A549 (cell line): ENCODE data around the gene NUP42. TPM values are rescaled to one million over a fixed set of nuclear protein-coding genes. Genes with fewer than 3 reads are reported as not detected.
A peak's percentile ranks its signal among the peaks of the same experiment; 100 is the strongest.

Source experiments
- ATAC-seq, 2 experiments: fragments of 200-7000 bp in 1 of 2; fragments of >200 bp in 1 of 2; cut with Nextera tagmentation in 1 of 2; cut with Tn5 transposase in 1 of 2; 3 replicates each; pipeline versions ENCODE4 v1.8.0 to v1.9.1; 2018 to 2020; ENCODE audit warnings: mild to moderate bottlenecking in 1 of 2, moderate library complexity in 1 of 2
- CTCF ChIA-PET: fragments of 300-600 bp; sonication (Branson Sonifier 250); formaldehyde crosslinking; extraction: SDS; loops from one replicate; lab custom pipeline; 2021; ENCODE audit warnings: antibody characterized with exemption, inconsistent platforms; lab: Yijun Ruan, JAX
- POLR2A ChIA-PET: fragments of 350-600 bp; formaldehyde crosslinking; extraction: SDS; loops from one replicate; lab custom pipeline; 2021; ENCODE audit warnings: antibody characterized with exemption, inconsistent platforms; lab: Yijun Ruan, JAX
- DNase-seq, 2 experiments: peaks; one replicate each; pipeline versions ENCODE4 v3.0.0 to v3.0.0-alpha.2; 2011 to 2016; ENCODE audit warnings: low read depth in 1 of 2, low spot score in 1 of 2
- FAIRE-seq: peaks from 2 replicates; lab custom pipeline; 2011; peaks lifted over from hg19 to GRCh38; lab: Jason Lieb, UNC
- H3K27ac ChIP-seq, 2 experiments: fragments of >200 bp; sonication (Bioruptor Twin); formaldehyde crosslinking; 3 replicates each; pipeline ENCODE4 v1.5.1; 2016 to 2017
- H3K4me1 ChIP-seq: fragments of >200 bp; sonication (Bioruptor Twin); formaldehyde crosslinking; 3 replicates; pipeline ENCODE4 v1.6.1; 2016
- H3K4me2 ChIP-seq: fragments of >200 bp; sonication (Bioruptor Twin); formaldehyde crosslinking; 3 replicates; pipeline ENCODE4 v1.6.1; 2016
- H3K4me3 ChIP-seq: fragments of >200 bp; sonication (Bioruptor Twin); formaldehyde crosslinking; 3 replicates; pipeline ENCODE4 v1.5.1; 2016
- H3K9me3 ChIP-seq: fragments of >200 bp; sonication (Bioruptor Twin); formaldehyde crosslinking; 3 replicates; pipeline ENCODE4 v1.6.1; 2016
- CBX8 ChIP-seq: fragments of 200-600 bp; sonication (generic); IDR thresholded peaks from 2 replicates; pipeline ENCODE4 v1.6.1; 2016
- CHD2 ChIP-seq: fragments of 150-350 bp; IDR thresholded peaks from 2 replicates; pipeline ENCODE4 v1.6.1; 2014; ENCODE audit warnings: low read length; ENCODE audit not compliant: partially characterized antibody
- CHD4 ChIP-seq: fragments of 200-600 bp; sonication (generic); IDR thresholded peaks from 2 replicates; pipeline ENCODE4 v1.6.1; 2016; ENCODE audit warnings: antibody characterized with exemption, mild to moderate bottlenecking, borderline replicate concordance
- FOSL2 ChIP-seq, 2 experiments: fragments of 450-650 bp in 1 of 2; fragments of >200 bp in 1 of 2; sonication (Bioruptor Twin) in 1 of 2; formaldehyde crosslinking; IDR thresholded peaks; 2 replicates each; pipeline versions ENCODE4 v1.5.0 to v1.6.1; 2016 to 2020; ENCODE audit warnings: mild to moderate bottlenecking in 1 of 2, moderate library complexity in 1 of 2
- HOXA7 ChIP-seq: fragments of 250-450 bp; sonication (Bioruptor Pico); IDR thresholded peaks from 2 replicates; pipeline ENCODE4 v1.5.0; 2020; ENCODE audit warnings: mild to moderate bottlenecking, moderate library complexity
- HOXB13 ChIP-seq: fragments of 250-450 bp; sonication (Bioruptor Pico); IDR thresholded peaks from 2 replicates; pipeline ENCODE4 v1.5.0; 2020; ENCODE audit warnings: low read depth, mild to moderate bottlenecking, moderate library complexity
- JUNB ChIP-seq: fragments of >200 bp; sonication (Bioruptor Twin); formaldehyde crosslinking; IDR thresholded peaks from 2 replicates; pipeline ENCODE4 v1.6.1; 2016
- MAFK ChIP-seq: fragments of 450-650 bp; IDR thresholded peaks from 2 replicates; pipeline ENCODE4 v1.6.1; 2014; ENCODE audit not compliant: partially characterized antibody
- NFE2L2 ChIP-seq: fragments of 150-350 bp; conservative IDR thresholded peaks from 2 replicates; pipeline ENCODE4 v1.6.1; 2014; ENCODE audit warnings: low read length
- NR3C1 ChIP-seq: fragments of >200 bp; sonication (Bioruptor Twin); formaldehyde crosslinking; IDR thresholded peaks from 3 replicates; pipeline ENCODE4 v1.6.1; 2017
- PHF8 ChIP-seq: fragments of 200-600 bp; sonication (generic); IDR thresholded peaks from 2 replicates; pipeline ENCODE4 v1.6.1; 2016; ENCODE audit warnings: low read depth, mild to moderate bottlenecking, antibody characterized with exemption, moderate library complexity, borderline replicate concordance
- POLR2A ChIP-seq: IDR thresholded peaks from 2 replicates; pipeline ENCODE4 v1.6.1; 2012; ENCODE audit warnings: mild to moderate bottlenecking, low read length
- RCOR1 ChIP-seq: fragments of 150-350 bp; IDR thresholded peaks from 2 replicates; pipeline ENCODE4 v1.6.1; 2014; ENCODE audit warnings: antibody characterized with exemption, low read length, low read depth
- RNF2 ChIP-seq: fragments of 200-600 bp; sonication (generic); IDR thresholded peaks from 2 replicates; pipeline ENCODE4 v1.6.1; 2016; ENCODE audit warnings: low read depth, mild to moderate bottlenecking, antibody characterized with exemption, moderate library complexity, borderline replicate concordance
- SMC3 ChIP-seq: fragments of >200 bp; sonication (Bioruptor Twin); formaldehyde crosslinking; IDR thresholded peaks from 3 replicates; pipeline ENCODE4 v1.6.1; 2018; ENCODE audit warnings: inconsistent platforms
- SREBF2 ChIP-seq: fragments of 450-650 bp; IDR thresholded peaks from 2 replicates; pipeline ENCODE4 v1.6.1; 2014; ENCODE audit warnings: mild to moderate bottlenecking, moderate library complexity
- TFCP2L1 ChIP-seq: fragments of 250-450 bp; sonication (Bioruptor Pico); IDR thresholded peaks from 2 replicates; pipeline ENCODE4 v1.5.0; 2021; ENCODE audit warnings: mild to moderate bottlenecking
- TP53 ChIP-seq: fragments of 250-450 bp; sonication (Bioruptor Pico); IDR thresholded peaks from 2 replicates; pipeline ENCODE4 v1.5.0; 2021; ENCODE audit warnings: mild to moderate bottlenecking, moderate library complexity
- ZC3H11A ChIP-seq: fragments of 450-650 bp; IDR thresholded peaks from 2 replicates; pipeline ENCODE4 v1.6.1; 2014; ENCODE audit warnings: antibody characterized with exemption, mild to moderate bottlenecking
- ZFP36 ChIP-seq: fragments of 450-650 bp; IDR thresholded peaks from 2 replicates; pipeline ENCODE4 v1.6.1; 2014; ENCODE audit warnings: borderline replicate concordance; ENCODE audit not compliant: partially characterized antibody
- ZSCAN20 ChIP-seq: fragments of 250-450 bp; sonication (Bioruptor Pico); IDR thresholded peaks from 2 replicates; pipeline ENCODE4 v1.8.0; 2022; ENCODE audit warnings: mild to moderate bottlenecking, moderate library complexity
- WGBS: methylation state at CpG from one replicate; pipeline ENCODE4 v1.1.6; 2017; ENCODE audit errors: missing lambda C conversion rate; 5-methylcytosine and 5-hydroxymethylcytosine counted together
- polyA plus RNA-seq, 4 experiments: library from polyadenylated mRNA; depleted of rRNA in 3 of 4; stranded (reverse); fragments of >200 nt; fragmentation: RNase III in 1 of 4; extraction: RNeasy Plus Mini Kit Qiagen cat#74134 plus additional on column Dnase treatment in 1 of 4; gene quantifications; 2 replicates in 3 of 4; 3 replicates in 1 of 4; pipeline ENCODE4 v1.2.3, GENCODE V29; 2011 to 2017
- TF ChIP-seq, protein P1 (sequence below): IDR thresholded peaks from 2 replicates; pipeline ENCODE4 v1.6.1; 2012
- TF ChIP-seq, protein P2 (sequence below): IDR thresholded peaks from 2 replicates; pipeline ENCODE4 v1.6.1; 2012
- TF ChIP-seq, protein P3 (sequence below): fragments of >200 bp; sonication (Bioruptor Twin); formaldehyde crosslinking; IDR thresholded peaks from 3 replicates; pipeline ENCODE4 v1.5.1; 2016
- TF ChIP-seq, protein P4 (sequence below): fragments of >200 bp; sonication (Bioruptor Twin); formaldehyde crosslinking; IDR thresholded peaks from 3 replicates; pipeline ENCODE4 v1.6.1; 2016
- TF ChIP-seq, protein P5 (sequence below): fragments of 450-650 bp; IDR thresholded peaks from 2 replicates; pipeline ENCODE4 v1.6.1; 2014; ENCODE audit warnings: antibody characterized with exemption

NUP42 gene
- polyA plus RNA-seq, 2 of the 4 experiments (the other 2 are of a cell fraction): 26.5 to 27.7 TPM

DNA sequence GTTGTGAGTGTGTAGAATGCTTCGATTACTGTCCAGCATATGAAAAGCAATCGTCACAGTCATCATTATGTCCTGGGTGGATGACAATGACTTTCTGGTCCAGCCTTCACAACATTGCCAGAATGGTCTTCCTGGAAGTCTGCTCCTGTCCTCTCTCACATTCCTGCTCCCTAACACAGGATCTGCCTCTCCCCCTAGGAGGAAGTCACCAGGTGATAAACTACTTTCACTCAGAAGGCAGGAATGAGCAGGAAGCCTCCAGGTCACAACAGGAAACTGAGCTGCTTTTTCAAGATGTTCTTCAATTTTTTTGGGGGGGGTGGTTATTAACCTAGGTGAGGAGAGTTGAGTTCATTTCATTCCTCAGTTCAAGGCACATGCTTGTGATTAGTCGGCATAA is 51.1 kb downstream of the NUP42 start:
- no peak for DNase-seq
- H3K9me3 ChIP-seq: peaks cover 4% of the 10 kb centered on the region; the same call in 1 of the 3 replicates
- H3K4me2 ChIP-seq: no peak overlapping the region
- CTCF ChIA-PET: no interaction called here
- POLR2A ChIA-PET: no interaction called here
- 52% methylated on average over 3 of the region's 3 CpGs for WGBS
- ATAC-seq: no peak; a peak in 1 of 6 replicates
- H3K27ac ChIP-seq: no peak overlapping the region
- TF ChIP-seq JUNB: no peak
- TF ChIP-seq HOXA7 (CRISPR knock-in tag): no peak
- TF ChIP-seq NR3C1: no peak
- TF ChIP-seq, protein P1, sequence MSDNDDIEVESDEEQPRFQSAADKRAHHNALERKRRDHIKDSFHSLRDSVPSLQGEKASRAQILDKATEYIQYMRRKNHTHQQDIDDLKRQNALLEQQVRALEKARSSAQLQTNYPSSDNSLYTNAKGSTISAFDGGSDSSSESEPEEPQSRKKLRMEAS: no peak
- TF ChIP-seq, protein P2, sequence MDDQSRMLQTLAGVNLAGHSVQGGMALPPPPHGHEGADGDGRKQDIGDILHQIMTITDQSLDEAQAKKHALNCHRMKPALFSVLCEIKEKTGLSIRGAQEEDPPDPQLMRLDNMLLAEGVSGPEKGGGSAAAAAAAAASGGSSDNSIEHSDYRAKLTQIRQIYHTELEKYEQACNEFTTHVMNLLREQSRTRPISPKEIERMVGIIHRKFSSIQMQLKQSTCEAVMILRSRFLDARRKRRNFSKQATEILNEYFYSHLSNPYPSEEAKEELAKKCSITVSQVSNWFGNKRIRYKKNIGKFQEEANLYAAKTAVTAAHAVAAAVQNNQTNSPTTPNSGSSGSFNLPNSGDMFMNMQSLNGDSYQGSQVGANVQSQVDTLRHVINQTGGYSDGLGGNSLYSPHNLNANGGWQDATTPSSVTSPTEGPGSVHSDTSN: no peak
- no peak for TF ChIP-seq CBX8
- no peak for TF ChIP-seq MAFK
- no peak for TF ChIP-seq SMC3
- no peak for TF ChIP-seq PHF8
- TF ChIP-seq, all 56 proteins: peak for 0
- no peaks in the 10 kb centered on the region for H3K4me1 ChIP-seq
- H3K4me3 ChIP-seq: no peak overlapping the region
- no peak for FAIRE-seq

DNA sequence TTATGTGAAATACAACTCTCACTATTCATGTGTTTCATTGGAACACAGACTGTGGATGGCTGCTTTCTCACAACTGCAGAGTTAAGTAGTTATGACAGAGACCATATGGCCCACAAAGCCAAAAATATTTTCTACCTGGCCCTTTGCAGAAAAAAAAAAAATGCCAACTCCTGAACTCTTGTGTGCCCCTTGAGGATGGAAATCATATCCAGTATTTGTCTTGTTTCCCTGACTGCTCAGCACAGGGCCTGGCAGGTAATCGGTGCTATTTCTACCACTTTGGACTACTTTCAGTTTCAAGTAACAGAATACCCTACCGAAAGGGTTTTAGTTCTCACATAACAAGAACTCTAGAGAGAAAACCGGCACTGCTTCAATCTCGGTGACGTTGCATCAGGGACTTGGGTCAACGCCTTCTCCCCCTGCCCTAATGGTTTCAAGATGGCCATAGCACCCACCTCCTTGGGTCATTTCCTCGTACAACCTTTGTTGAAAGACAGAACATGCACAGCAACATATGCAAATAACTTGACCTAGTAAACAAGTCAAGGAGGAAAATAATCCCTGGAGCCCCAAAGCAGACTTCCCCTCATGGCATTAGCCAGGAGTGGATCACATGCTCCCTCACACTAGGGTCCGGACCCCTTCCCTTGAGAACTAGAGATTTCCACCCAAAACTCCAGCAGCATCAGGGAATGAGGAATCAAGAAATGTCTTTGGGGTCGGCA is 52.9 kb downstream of the NUP42 start:
- H3K4me3 ChIP-seq: no peak overlapping the region
- POLR2A ChIA-PET: no interaction called here
- DNase-seq (no peak), FAIRE-seq (no peak), ATAC-seq (0 out of 6 replicates have a peak, but pooled peaks of 1 of the 2 experiments have one; percentile 14)
- TF ChIP-seq ZC3H11A (no peak), NFE2L2 (no peak), RCOR1 (no peak), FOSL2 (IDR thresholded peaks at IDR 0.05) (no peak), FOSL2 (CRISPR knock-in tag; IDR thresholded peaks at IDR 0.05) (no peak), TFCP2L1 (CRISPR knock-in tag) (no peak)
- TF ChIP-seq, protein P3, sequence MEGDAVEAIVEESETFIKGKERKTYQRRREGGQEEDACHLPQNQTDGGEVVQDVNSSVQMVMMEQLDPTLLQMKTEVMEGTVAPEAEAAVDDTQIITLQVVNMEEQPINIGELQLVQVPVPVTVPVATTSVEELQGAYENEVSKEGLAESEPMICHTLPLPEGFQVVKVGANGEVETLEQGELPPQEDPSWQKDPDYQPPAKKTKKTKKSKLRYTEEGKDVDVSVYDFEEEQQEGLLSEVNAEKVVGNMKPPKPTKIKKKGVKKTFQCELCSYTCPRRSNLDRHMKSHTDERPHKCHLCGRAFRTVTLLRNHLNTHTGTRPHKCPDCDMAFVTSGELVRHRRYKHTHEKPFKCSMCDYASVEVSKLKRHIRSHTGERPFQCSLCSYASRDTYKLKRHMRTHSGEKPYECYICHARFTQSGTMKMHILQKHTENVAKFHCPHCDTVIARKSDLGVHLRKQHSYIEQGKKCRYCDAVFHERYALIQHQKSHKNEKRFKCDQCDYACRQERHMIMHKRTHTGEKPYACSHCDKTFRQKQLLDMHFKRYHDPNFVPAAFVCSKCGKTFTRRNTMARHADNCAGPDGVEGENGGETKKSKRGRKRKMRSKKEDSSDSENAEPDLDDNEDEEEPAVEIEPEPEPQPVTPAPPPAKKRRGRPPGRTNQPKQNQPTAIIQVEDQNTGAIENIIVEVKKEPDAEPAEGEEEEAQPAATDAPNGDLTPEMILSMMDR: no peak
- TF ChIP-seq, protein P4, sequence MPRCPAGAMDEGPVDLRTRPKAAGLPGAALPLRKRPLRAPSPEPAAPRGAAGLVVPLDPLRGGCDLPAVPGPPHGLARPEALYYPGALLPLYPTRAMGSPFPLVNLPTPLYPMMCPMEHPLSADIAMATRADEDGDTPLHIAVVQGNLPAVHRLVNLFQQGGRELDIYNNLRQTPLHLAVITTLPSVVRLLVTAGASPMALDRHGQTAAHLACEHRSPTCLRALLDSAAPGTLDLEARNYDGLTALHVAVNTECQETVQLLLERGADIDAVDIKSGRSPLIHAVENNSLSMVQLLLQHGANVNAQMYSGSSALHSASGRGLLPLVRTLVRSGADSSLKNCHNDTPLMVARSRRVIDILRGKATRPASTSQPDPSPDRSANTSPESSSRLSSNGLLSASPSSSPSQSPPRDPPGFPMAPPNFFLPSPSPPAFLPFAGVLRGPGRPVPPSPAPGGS: no peak
- TF ChIP-seq, protein P5, sequence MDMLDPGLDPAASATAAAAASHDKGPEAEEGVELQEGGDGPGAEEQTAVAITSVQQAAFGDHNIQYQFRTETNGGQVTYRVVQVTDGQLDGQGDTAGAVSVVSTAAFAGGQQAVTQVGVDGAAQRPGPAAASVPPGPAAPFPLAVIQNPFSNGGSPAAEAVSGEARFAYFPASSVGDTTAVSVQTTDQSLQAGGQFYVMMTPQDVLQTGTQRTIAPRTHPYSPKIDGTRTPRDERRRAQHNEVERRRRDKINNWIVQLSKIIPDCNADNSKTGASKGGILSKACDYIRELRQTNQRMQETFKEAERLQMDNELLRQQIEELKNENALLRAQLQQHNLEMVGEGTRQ: no peak
- no peaks in the 10 kb centered on the region for H3K9me3 ChIP-seq
- no peaks in the 10 kb centered on the region for H3K4me1 ChIP-seq
- WGBS: 77% methylated on average over 9 of the region's 9 CpGs
- no peak overlapping the region for H3K4me2 ChIP-seq
- no peak overlapping the region for H3K27ac ChIP-seq
- CTCF ChIA-PET: interaction anchor here (1.1 to 1.9 kb wide), 2 partner anchors 50 to 51 kb away, joined by 4 to 5 read pairs; no protein-coding TSS in a partner anchor

DNA sequence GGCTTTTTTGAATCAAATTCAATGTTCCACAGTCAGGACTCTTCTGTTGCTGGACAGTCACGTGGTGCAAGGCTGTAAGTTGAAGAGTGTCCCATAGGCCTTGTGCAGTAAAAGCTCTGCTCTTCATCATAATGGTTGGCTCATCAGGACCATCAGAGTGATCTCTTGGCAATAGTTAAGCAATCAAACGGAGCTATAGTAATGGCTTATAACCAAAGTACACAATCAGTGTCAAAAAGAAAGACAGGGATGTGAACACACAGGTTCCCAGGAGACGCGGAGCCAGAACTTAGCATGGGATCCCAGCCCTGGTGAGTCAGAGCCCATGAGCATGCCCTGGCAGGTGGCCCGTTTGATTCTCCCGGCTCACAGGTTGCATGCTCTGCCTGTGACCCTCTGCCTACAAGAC is 54.0 kb downstream of the NUP42 start:
- DNase-seq (peak in 1 of 2 experiments; percentile 11), FAIRE-seq (no peak), ATAC-seq (peak; percentile 42 to 47; a peak in 3 of 6 replicates)
- ChIA-PET POLR2A (no interaction called here), CTCF (interaction anchor here (1.1 to 1.9 kb wide), 2 partner anchors 51 to 52 kb away, joined by 4 to 5 read pairs; no protein-coding TSS in a partner anchor)
- H3K27ac ChIP-seq: no peak overlapping the region
- H3K4me2 ChIP-seq: no peak overlapping the region
- WGBS: 60% methylated on average over 6 of the region's 6 CpGs
- H3K9me3 ChIP-seq: no peaks in the 10 kb centered on the region
- H3K4me3 ChIP-seq: no peak overlapping the region
- no peaks in the 10 kb centered on the region for H3K4me1 ChIP-seq
- TF ChIP-seq, protein P5: no peak
- TF ChIP-seq TP53 (CRISPR knock-in tag) (no peak), CHD2 (no peak), CBX8 (no peak), NFE2L2 (no peak), HOXB13 (CRISPR knock-in tag) (no peak), SREBF2 (no peak), POLR2A (no peak), ZFP36 (no peak), CHD4 (no peak), RNF2 (no peak), ZSCAN20 (CRISPR knock-in tag) (no peak)
